ENCODE data around the gene GATA5.

The GATA5 gene

GRCh38 chr20:62470001-62470400 lies 5.8 kb downstream of the GATA5 start:
- no peak for DNase-seq

- no peak for DNase-seq
These were observed 6.4 kb downstream of the GATA5 start for GRCh38 chr20:62469352-62469751.

DNA sequence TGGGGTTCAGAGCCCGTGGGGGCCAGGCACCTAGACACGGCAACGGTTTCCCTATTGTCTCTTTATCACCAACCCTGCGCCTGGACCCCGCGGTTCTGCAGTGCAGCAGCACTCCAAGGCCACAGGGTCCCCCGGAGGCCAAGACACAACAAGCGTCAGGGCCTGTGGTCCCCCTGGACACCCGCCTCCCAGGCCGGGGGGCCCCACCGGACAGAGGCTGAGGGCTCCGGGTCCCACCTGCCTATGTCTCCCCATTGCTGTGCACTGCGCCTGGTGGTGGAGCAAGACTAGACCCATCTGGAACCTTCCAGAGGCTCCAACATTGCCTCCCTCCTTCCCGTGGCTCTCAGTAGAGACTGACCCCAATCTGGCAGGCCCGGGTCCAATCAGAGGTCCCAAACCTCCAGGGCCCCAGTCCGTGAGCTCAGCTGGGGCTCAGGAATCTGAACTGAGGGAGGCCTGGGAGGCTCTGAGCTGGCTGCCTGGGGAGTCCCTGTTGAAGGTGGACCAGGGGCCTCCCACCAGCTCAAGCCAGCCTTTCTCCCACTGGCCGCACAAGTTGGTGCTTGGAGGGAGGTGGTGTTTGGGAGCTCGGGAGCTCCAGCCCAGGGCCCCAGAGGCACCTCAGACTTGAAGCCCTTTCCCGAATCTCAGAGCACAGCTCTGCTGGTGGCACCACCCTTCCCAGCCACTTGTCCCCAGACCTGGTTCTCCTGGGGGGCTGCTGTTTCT lies 8.8 kb downstream of the GATA5 start:
- DNase-seq, result no peak

- DNase-seq, result no peak
These were observed 9.6 kb downstream of the GATA5 start for GRCh38 chr20:62466072-62466760.

DNA sequence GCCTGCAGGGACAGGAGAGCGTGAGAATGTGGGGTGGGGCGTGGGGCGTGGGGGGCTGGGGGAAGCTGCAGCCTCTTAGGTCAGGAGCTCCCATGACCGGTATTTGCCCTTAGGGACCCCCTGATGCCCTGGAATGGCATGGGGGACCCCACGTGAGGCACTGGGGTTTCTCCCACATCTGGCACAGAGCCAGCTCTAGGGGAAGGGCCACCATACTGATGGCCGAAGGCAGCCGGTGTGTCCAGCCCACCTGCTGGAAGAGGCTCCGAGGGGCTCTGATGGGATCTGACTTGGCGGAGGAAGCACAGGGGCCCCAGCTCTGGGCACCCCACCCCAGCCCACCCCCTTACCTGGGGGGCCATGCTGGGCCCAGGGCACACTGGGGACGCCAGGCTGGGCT lies 10.8 kb downstream of the GATA5 start:
- DNase-seq, result no peak

GRCh38 chr20:62464425-62464770 lies 11.4 kb downstream of the GATA5 start:
- DNase-seq, result no peak

GRCh38 chr20:62463651-62464424 lies 12.0 kb downstream of the GATA5 start:
- DNase-seq, result no peak

DNA sequence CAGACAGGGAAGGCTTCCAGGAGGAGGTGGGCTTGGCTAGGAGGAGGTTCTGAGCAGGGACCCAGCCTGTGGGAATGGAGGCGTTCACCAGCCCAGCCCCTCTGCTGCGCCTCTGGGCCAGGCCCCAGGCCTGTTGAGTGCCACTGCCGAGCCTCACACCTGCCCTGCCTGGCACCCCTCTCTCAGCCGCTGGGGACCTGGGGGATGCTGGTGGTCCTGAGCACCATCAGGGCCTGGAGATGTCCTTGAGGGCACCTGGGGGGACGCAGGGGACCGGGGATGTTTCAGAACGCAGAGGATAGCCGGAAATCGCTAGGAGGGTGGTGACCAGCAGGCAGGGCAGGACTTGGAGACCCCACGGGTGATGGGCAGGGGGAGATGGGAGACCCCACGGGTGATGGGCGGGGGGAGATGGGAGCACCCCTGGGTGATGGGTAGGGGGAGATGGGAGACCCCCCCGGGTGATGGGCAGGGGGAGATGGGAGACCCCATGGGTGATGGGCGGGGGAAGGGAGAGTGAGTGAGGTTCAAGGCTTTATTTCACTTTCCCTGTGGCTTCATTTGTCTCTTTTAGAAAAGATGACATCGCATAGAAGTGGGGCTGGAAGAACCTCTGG lies 12.7 kb downstream of the GATA5 start:
- DNase-seq, result no peak

DNA sequence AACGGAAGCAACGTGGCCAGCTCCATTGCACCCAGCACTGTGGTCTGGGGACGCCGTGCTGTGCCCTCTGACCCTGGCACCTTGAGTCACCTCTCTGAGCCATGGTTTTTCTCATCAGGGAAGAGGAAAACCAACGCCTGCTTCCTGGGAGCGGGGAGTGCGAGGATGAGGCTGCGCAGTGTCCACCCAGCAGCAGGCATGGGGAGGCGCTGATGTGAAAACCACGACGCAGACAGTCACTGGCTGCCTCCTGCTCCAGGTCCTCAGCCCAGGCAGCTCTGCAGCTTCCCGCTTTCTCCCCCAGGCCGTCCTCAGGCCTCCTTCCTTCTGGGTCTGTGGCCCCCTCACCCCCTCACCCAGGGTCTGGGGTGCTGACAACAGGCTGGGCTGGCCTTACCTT lies 14.0 kb downstream of the GATA5 start:
- DNase-seq, result no peak

DNA sequence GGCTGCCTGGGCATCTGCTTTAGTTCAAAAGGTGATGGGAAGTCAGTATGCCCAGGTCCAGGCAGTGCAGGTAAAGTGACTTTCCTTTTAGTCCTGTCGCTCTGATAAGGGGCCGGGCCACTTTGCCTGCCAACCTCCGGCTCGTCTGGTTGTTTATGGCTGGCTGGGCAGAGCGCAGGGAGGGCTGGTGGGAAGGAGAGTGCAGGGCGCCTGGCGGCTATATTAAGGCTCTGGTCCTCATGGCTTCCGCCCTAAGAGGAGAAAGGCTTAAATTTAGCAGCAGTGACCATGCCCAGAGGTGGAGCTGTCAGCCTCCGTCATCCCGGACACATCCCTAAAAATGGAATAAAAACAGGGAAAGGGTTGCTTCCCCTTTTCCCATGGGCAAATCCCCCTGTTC lies 14.6 kb downstream of the GATA5 start:
- DNase-seq, result no peak

- no peak for DNase-seq
These were observed 15.1 kb downstream of the GATA5 start for GRCh38 chr20:62460678-62461077.

DNA sequence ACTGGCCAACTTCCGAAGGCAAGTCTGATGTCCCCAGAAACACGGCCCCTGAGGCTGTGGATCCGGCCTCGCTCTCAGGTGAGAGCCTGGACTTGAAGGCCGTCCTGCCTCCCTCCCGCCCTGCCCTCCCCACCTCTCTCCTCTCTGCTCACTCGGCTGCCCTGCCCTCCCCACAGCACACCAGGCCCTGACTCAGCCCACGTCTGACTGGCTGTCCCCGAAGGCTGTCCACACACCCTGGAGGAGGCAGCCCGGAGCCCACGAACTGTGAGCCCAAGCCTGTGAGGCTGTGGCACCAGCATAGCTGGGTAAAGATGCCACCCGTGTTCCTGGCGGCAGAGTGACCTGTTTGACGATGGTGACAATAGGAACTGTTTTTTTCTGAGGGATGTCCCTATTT lies 16.3 kb downstream of the GATA5 start:
- DNase-seq, result no peak

DNA sequence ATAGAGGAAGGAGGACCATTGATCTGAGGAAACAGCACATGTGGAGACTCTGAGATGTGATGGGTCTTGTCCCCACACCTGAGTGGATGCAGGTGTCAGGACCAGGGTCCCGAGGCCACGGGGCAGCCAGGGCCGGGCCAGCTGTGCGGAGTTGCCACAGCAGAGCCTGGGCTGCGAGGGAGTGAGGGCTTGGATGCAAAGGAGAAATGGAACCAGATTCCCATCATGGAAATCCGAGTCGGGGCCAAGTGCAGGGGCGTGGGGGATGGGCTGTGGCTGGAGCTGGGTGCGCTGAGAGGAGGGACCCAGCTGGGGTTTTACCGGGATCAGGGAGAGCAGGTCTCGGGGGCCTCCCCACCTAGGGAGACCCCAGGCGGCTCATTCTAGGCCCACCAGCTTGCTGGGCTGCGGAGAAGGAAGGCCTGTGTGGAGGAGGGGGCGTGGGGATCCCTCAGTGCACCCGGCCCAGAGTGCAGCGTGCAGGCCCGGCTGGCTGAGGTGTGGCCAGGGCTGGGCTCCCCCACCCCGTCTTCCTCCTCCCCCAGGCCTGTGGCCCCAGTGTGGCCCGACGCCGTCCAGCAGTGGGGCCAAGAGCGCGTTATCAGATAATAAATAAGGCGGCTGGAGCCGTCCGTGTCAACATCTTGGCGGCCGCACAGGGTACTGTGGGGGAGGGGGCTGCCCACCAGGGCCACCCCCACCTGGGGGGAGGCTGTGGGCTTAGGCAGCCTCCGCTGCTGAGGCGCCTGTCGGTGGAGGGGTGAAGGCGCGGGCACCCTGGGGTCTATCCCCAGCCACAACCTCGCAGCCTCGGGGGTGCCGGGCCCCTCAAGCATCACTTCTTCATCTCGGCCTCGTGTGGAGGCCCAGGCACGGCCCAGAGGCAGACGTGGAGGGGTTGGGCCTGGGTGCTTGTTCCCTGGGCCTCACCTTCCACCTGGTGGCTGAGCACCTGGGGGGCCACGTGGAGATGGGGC lies 17.2 kb downstream of the GATA5 start:
- DNase-seq, result no peak

DNA sequence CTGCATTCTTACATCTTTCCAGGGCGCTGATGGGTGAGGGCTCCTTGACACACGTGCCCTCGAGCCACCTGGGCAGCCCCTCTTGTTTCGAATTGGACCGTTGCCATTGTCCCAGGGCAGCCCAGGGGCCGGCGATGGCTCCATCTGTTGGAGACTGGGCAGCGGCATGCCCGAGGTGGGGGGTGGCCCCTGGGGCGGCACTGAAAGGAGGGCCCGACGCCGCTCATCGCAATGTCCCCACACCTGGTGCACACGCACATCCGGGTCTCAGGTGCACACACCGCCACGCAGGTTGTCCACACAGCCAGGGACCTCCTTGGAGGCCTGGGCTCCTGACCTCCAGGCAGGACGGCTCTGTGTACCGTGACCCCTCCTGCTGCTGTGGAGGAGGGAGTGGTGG lies 18.0 kb downstream of the GATA5 start:
- no peak for DNase-seq

GRCh38 chr20:62457098-62457497 lies 18.7 kb downstream of the GATA5 start:
- no peak for DNase-seq

GRCh38 chr20:62455929-62456328 lies 19.9 kb downstream of the GATA5 start:
- DNase-seq, result no peak

DNA sequence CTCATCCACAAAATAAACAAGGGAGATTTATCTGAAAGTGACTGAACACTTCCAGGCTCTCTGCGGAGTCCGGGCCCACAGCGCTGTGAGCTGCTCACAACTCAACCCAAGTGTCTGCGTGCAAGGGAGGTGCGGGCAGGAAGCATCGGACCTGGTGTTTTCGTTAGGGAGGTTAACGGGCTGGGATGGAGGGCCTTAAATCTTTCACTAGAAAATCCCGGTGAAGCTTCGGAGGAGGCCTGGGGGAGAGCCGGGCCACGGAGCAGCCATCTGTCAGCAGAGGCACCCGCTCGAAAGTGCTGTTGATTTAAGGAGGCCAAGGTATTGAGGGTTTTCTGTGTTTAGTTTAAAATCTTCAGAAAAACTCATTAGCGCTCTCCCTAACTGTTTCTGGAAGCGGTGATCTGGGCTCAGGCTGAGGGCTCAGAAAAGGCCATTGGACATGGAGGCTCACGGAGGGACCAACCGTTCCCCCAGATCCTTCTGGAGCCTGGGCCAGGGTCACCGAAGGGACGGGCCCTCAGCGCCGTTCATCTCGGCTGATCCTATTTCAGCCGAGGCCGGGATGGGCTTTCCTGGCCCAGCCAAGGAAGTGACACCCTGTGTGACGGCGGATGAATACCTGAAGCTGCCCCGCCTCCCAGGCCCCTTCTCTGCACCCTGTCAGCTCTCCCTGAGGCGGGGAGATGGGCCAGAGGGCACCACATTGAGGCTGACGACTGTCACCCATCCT lies 20.7 kb downstream of the GATA5 start:
- no peak for DNase-seq

DNA sequence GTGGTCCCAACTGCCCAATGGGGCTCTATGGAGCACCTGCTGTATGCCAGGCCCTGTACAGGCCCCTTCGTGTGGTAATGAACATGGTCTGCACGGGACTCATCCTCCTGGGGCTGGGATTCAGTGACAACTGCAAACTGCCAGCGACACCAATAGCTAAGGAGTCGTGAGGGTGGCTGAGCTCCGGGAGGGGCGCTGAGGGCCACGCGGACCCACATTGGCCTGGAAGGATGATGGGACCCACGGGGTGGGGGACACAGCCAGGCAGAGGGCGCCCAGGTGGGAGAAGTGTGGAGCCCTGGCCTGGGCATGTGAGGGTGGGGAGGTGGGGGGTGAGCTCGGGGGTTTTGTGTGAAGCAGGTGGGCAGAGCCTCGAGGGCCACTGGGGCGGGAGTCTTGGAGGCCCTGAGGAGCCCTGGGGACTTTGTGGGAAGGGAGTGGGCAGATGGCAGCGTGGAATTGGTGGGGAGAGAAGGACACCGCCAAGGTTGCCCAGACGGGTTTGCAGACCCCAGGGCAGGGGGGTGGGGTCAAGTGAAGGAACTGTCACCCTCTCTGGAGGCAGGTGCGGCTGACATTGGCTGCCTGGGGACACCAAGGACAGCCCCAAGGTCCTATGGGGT lies 22.5 kb downstream of the GATA5 start:
- DNase-seq, result no peak

DNA sequence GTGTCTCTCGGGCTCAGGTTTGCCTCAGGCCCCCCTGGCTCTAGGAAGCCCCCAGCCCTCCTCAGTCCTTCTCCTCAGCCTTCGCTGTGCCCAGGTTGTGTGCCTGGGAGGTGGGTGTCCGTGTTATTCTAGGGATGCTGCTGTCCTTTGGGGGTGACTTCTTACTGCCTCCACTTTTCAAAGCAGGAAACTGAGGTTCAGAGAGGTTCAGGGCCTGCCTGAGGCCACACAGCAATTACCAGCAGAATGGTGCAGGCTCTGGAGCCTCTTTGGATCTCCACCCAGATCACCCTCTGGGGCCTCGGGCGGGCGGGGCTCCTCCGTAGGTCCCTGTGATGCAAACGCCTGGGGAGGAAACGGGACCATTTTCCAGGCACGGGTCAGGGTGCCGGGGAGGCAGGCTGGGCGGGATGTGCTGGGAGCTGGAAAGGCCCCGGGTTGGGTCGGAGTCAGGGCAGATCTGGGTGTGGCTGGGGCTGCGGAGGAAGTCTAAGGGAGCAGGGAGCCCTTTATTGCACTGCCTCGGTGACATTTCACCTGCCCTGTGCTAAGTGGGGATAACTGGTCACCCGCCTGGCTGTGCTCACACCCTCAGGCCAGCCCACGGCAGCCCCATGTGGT lies 23.2 kb downstream of the GATA5 start:
- DNase-seq, result no peak

DNA sequence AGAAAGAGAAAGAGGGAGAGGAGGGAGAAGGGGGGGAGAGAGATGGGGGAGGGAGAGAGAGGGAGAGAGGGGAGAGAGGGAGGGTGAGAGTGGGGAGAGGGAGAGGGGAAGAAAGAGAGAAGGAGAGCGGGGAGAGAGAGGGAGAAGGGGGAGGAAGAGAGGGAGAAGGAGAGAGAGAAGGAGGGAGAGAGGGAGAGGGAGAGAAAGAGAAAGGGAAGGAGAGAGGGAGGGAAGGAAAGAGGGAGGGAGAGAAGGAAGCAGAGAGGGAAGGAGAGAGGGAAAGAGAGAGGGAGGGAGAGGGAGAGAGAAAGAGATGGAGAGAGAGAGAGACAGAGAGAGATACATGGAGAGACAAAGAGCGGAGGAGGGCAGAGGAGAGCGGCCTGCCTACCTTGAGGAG lies 23.8 kb downstream of the GATA5 start:
- DNase-seq, result no peak

All from NCI-H2029 treated with DMSO at 0.1 percent for 48 hours (cell line).